Neural cell (in vitro differentiated cells): ENCODE measurements around the gene ADIG. TPM values are rescaled to one million over a fixed set of nuclear protein-coding genes. Genes with fewer than 3 reads are reported as not detected.
"Not testable (repeated sequence)": the region's sequence is repeated elsewhere in the genome, so short reads cannot be mapped to it uniquely, and the experiment has no call there.

Experiments
- H2AFZ ChIP-seq: fragments of 200-600, 300-800 bp; sonication (generic), shearing (Covaris generic); 2 replicates; pipeline ENCODE4 v1.6.0; 2014; ENCODE audit warnings: low read depth, mild to moderate bottlenecking, antibody characterized with exemption, low read length, moderate library complexity
- H3F3A ChIP-seq: fragments of 200-600 bp; shearing (Covaris generic); 2 replicates; pipeline ENCODE4 v1.6.1; 2016; ENCODE audit warnings: mild to moderate bottlenecking, moderate library complexity, mixed read lengths, antibody characterized with exemption, low read length; ENCODE audit not compliant: insufficient read depth, poor library complexity, severe bottlenecking
- H3K27ac ChIP-seq: fragments of 200-600, 300-800 bp; sonication (generic), shearing (Covaris generic); 2 replicates; pipeline ENCODE4 v1.5.1; 2014; ENCODE audit warnings: mild to moderate bottlenecking, low read length, moderate library complexity
- H3K27me3 ChIP-seq: fragments of 300-800, 200-600 bp; sonication (generic), shearing (Covaris generic); 2 replicates; pipeline ENCODE4 v1.6.0; 2014; ENCODE audit warnings: mild to moderate bottlenecking, low read depth, low read length, moderate library complexity; ENCODE audit not compliant: insufficient read depth
- H3K36me3 ChIP-seq: fragments of 300-800, 200-600 bp; sonication (generic), shearing (Covaris generic); 2 replicates; pipeline ENCODE4 v1.5.1; 2014; ENCODE audit warnings: mild to moderate bottlenecking, antibody characterized with exemption, low read length, moderate library complexity; ENCODE audit not compliant: insufficient read depth
- H3K4me2 ChIP-seq: fragments of 300-800, 200-600 bp; sonication (generic), shearing (Covaris generic); 2 replicates; pipeline ENCODE4 v1.6.0; 2014; ENCODE audit warnings: mild to moderate bottlenecking, low read length
- H3K4me3 ChIP-seq: fragments of 300-800, 200-600 bp; sonication (generic), shearing (Covaris generic); 2 replicates; pipeline ENCODE4 v1.5.1; 2014; ENCODE audit warnings: mild to moderate bottlenecking, low read length, moderate library complexity
- H3K79me2 ChIP-seq: fragments of 200-600 bp; shearing (Covaris generic); replicated peaks from 2 replicates; pipeline ENCODE4 v1.6.0; 2014; ENCODE audit warnings: mild to moderate bottlenecking, low read length, moderate library complexity; ENCODE audit not compliant: insufficient read depth
- H3K9ac ChIP-seq: fragments of 300-800, 200-600 bp; sonication (generic), shearing (Covaris generic); 2 replicates; pipeline ENCODE4 v1.6.1; 2016; ENCODE audit warnings: mild to moderate bottlenecking, low read length, mixed read lengths
- H3K9me2 ChIP-seq: fragments of 200-600 bp; shearing (Covaris generic); 2 replicates; pipeline ENCODE4 v1.6.1; 2016; ENCODE audit warnings: mild to moderate bottlenecking, low read length, mixed read lengths; ENCODE audit not compliant: insufficient read depth
- H3K9me3 ChIP-seq: fragments of 200-600, 300-800 bp; sonication (generic), shearing (Covaris generic); 2 replicates; pipeline ENCODE4 v1.6.1; 2016; ENCODE audit warnings: mild to moderate bottlenecking, mixed run types, low read length, moderate library complexity, mixed read lengths
- H4K20me1 ChIP-seq: fragments of 200-600 bp; shearing (Covaris generic); 2 replicates; pipeline ENCODE4 v1.6.1; 2016; ENCODE audit warnings: mild to moderate bottlenecking, mixed run types; ENCODE audit not compliant: insufficient read depth
- EP300 ChIP-seq: fragments of 450-650 bp; conservative IDR thresholded peaks from 2 replicates; pipeline ENCODE4 v1.6.1; 2014; ENCODE audit warnings: antibody characterized with exemption, mild to moderate bottlenecking, moderate library complexity; ENCODE audit not compliant: poor library complexity, severe bottlenecking
- EZH2 ChIP-seq: fragments of 200-600, 300-800 bp; shearing (Covaris generic), sonication (generic); IDR thresholded peaks from 2 replicates; pipeline ENCODE4 v1.6.1; 2014; ENCODE audit warnings: antibody characterized with exemption, low read length, borderline replicate concordance, mild to moderate bottlenecking; ENCODE audit not compliant: insufficient read depth, poor library complexity, severe bottlenecking
- MXI1 ChIP-seq: fragments of 450-650 bp; conservative IDR thresholded peaks from 2 replicates; pipeline ENCODE4 v1.6.1; 2014; ENCODE audit warnings: antibody characterized with exemption, mild to moderate bottlenecking; ENCODE audit not compliant: poor library complexity, severe bottlenecking
- POLR2AphosphoS5 ChIP-seq: IDR thresholded peaks from 2 replicates; pipeline ENCODE4 v1.6.1; 2012
- RAD21 ChIP-seq: fragments of 450-650 bp; conservative IDR thresholded peaks from 2 replicates; pipeline ENCODE4 v1.6.1; 2014; ENCODE audit warnings: antibody characterized with exemption, mild to moderate bottlenecking, moderate library complexity
- SMC3 ChIP-seq: fragments of 450-650 bp; conservative IDR thresholded peaks from 2 replicates; pipeline ENCODE4 v1.6.1; 2014; ENCODE audit warnings: antibody characterized with exemption, mild to moderate bottlenecking, moderate library complexity; ENCODE audit not compliant: poor library complexity
- TAF1 ChIP-seq: IDR thresholded peaks from 2 replicates; pipeline ENCODE4 v1.6.1; 2012; ENCODE audit warnings: low read depth
- polyA plus RNA-seq: library from polyadenylated mRNA; depleted of rRNA; stranded (reverse); fragments of >200 nt; gene quantifications from 2 replicates; pipeline ENCODE4 v1.2.3, GENCODE V29; 2014
- TF ChIP-seq, protein P1 (sequence below): fragments of 450-650 bp; IDR thresholded peaks from 2 replicates; pipeline ENCODE4 v1.5.1; 2014; ENCODE audit warnings: antibody characterized with exemption, mild to moderate bottlenecking, moderate library complexity; ENCODE audit not compliant: poor library complexity, severe bottlenecking
- TF ChIP-seq, protein P2 (sequence below): IDR thresholded peaks from 2 replicates; pipeline ENCODE4 v1.6.1; 2012; ENCODE audit warnings: borderline replicate concordance

Gene ADIG
- polyA plus RNA-seq, 1 donor from 2014 or later, result not detected

DNA sequence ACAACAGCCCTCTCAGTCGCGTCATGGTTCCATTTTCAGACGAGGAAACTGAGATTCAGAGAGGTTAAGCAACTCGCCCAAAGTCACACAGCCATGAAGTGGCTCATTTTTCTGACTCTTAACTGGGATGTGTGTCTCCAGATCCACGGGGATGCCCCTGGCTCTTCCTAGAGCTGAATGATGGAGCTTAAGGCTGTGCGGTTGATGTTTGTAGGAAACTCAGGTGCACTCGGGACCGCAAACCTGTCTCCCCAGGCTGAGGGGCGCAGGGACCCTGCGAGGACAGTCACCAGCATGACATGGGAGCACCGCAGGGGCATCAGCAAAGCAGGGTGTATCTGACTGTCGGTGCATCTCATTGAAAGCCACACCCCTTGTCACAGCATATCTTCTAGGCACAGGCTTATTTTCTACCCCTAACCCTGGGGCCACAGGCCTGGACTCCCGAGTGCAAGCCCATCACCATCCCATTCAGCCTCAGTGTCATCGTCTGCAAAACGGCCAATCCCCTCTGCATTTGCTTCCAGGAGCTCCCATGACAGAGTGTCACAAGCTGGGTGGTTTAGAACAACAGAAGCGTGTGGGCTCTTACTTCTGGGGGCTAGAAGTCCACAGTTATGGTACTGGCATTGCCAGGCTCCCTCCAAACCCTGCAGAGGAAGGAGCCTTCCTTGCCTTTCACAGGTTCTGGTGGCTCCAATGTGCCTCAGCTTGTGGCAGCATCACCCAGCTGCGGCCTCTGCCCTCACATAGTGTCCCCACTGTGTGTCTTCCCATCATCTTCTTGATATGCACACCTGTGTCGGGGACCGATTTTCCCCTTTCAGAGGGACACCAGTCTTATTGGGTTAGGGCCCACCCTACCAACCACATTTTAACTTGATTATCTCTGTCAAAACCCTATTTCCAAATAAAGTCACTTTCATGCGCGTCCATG is 10.7 kb downstream of the ADIG start:
- H2AFZ ChIP-seq, result no peak overlapping the region
- H4K20me1 ChIP-seq, result no peaks in the 10 kb centered on the region
- H3K27ac ChIP-seq, result no peak overlapping the region
- H3K79me2 ChIP-seq, result no peaks in the 10 kb centered on the region
- no peak overlapping the region for H3K4me3 ChIP-seq
- H3K9me3 ChIP-seq, result no peaks in the 10 kb centered on the region
- TF ChIP-seq SMC3 (no peak), POLR2AphosphoS5 (no peak), RAD21 (no peak), EP300 (no peak), MXI1 (no peak), EZH2 (no peak), TAF1 (no peak)
- TF ChIP-seq, protein P1, sequence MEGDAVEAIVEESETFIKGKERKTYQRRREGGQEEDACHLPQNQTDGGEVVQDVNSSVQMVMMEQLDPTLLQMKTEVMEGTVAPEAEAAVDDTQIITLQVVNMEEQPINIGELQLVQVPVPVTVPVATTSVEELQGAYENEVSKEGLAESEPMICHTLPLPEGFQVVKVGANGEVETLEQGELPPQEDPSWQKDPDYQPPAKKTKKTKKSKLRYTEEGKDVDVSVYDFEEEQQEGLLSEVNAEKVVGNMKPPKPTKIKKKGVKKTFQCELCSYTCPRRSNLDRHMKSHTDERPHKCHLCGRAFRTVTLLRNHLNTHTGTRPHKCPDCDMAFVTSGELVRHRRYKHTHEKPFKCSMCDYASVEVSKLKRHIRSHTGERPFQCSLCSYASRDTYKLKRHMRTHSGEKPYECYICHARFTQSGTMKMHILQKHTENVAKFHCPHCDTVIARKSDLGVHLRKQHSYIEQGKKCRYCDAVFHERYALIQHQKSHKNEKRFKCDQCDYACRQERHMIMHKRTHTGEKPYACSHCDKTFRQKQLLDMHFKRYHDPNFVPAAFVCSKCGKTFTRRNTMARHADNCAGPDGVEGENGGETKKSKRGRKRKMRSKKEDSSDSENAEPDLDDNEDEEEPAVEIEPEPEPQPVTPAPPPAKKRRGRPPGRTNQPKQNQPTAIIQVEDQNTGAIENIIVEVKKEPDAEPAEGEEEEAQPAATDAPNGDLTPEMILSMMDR, result no peak
- TF ChIP-seq, protein P2, sequence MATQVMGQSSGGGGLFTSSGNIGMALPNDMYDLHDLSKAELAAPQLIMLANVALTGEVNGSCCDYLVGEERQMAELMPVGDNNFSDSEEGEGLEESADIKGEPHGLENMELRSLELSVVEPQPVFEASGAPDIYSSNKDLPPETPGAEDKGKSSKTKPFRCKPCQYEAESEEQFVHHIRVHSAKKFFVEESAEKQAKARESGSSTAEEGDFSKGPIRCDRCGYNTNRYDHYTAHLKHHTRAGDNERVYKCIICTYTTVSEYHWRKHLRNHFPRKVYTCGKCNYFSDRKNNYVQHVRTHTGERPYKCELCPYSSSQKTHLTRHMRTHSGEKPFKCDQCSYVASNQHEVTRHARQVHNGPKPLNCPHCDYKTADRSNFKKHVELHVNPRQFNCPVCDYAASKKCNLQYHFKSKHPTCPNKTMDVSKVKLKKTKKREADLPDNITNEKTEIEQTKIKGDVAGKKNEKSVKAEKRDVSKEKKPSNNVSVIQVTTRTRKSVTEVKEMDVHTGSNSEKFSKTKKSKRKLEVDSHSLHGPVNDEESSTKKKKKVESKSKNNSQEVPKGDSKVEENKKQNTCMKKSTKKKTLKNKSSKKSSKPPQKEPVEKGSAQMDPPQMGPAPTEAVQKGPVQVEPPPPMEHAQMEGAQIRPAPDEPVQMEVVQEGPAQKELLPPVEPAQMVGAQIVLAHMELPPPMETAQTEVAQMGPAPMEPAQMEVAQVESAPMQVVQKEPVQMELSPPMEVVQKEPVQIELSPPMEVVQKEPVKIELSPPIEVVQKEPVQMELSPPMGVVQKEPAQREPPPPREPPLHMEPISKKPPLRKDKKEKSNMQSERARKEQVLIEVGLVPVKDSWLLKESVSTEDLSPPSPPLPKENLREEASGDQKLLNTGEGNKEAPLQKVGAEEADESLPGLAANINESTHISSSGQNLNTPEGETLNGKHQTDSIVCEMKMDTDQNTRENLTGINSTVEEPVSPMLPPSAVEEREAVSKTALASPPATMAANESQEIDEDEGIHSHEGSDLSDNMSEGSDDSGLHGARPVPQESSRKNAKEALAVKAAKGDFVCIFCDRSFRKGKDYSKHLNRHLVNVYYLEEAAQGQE, result no peak
- no peaks in the 10 kb centered on the region for H3K36me3 ChIP-seq
- no peak overlapping the region for H3K9ac ChIP-seq
- no peaks in the 10 kb centered on the region for H3K27me3 ChIP-seq
- no peaks in the 10 kb centered on the region for H3F3A ChIP-seq
- H3K4me2 ChIP-seq, result no peak overlapping the region
- no peaks in the 10 kb centered on the region for H3K9me2 ChIP-seq

DNA sequence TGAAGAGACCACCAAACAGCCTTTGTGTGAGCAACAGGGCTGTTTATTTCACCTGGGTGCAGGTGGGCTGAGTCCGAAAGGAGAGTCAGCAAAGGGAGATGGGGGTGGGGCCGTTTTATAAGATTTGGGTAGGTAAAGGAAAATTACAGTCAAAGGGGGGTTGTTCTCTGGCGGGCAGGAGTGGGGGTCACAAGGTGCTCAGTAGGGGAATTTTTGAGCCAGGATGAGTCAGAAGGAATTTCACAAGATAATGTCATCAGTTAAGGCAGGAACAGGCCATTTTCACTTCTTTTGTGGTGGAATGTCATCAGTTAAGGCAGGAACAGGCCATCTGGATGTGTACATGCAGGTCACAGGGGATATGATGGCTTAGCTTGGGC is 11.4 kb downstream of the ADIG start:
- H3K79me2 ChIP-seq, H3K9ac ChIP-seq, H3F3A ChIP-seq: not testable (repeated sequence)

DNA sequence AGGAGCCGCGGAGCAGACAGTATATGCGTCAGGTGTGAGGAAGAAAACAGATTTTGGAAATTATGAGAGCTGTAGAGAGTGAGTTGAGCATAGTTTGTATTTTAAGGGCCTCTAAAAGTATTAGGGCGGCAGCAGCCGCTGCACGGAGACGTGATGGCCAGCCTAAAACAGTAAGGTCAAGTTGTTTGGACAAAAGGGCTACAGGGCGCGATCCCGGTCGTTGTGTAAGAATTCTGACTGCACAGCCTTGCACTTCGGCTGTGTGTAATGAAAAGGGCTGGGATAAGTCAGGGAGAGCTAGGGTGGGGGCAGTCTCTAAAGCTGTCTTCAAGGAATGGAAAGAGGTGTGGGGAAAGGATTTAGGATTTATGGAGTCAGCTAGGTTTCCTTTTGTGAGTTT is 13.3 kb downstream of the ADIG start:
- not testable (repeated sequence) for H3K79me2 ChIP-seq, H3K4me2 ChIP-seq, H3K36me3 ChIP-seq, H3F3A ChIP-seq, H3K9me2 ChIP-seq, H3K27me3 ChIP-seq, H3K27ac ChIP-seq, H2AFZ ChIP-seq, H3K9me3 ChIP-seq, H3K4me3 ChIP-seq, H4K20me1 ChIP-seq, H3K9ac ChIP-seq

More for the DNA sequence above, 11.4 kb downstream of the ADIG start:
- not testable (repeated sequence) for H3K4me2 ChIP-seq, H3K27ac ChIP-seq, H3K4me3 ChIP-seq, H2AFZ ChIP-seq, H4K20me1 ChIP-seq, H3K36me3 ChIP-seq, H3K27me3 ChIP-seq, H3K9me2 ChIP-seq, H3K9me3 ChIP-seq

DNA sequence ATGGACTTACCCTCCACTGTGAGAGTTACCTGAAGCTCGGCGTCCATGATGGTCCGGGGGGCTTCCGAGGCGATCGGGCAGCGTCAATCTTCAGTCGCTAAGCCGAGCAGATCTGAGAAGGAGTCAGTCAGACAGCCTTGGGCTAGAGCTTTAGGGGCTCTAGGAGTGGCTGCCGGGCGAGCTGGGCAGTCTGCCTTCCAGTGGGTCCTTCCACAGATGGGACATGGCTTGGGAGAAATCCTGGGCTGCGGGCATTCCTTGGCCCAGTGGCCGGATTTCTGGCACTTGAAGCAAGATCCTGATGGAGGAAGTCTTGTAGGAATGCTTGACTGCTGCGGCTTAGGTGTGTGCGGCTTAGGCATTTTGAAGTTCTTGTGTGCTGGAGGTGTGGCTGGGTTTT is 14.9 kb downstream of the ADIG start:
- H3K79me2 ChIP-seq, H3K9ac ChIP-seq, H3K27ac ChIP-seq, H3K36me3 ChIP-seq, H2AFZ ChIP-seq, H3K4me3 ChIP-seq, H3F3A ChIP-seq, H4K20me1 ChIP-seq, H3K4me2 ChIP-seq, H3K9me3 ChIP-seq, H3K27me3 ChIP-seq, H3K9me2 ChIP-seq: not testable (repeated sequence)
